Loucy (cell line): Measurements from ENCODE around the gene GSK3B.

Experiments used
- EZH2phosphoT487 ChIP-seq: fragments of 200-600 bp; IDR thresholded peaks from 2 replicates; pipeline ENCODE4 v1.6.1; 2018; ENCODE audit warnings: antibody characterized with exemption, mild to moderate bottlenecking, moderate library complexity, borderline replicate concordance
- TF ChIP-seq, protein P1 (sequence below): fragments of 200-600 bp; sonication (generic); conservative IDR thresholded peaks from 2 replicates; pipeline ENCODE4 v1.5.1; 2014; ENCODE audit warnings: mild to moderate bottlenecking, antibody characterized with exemption, low read length

GRCh38 chr3:120047686-120048085, 46.6 kb downstream of the GSK3B start:
- TF ChIP-seq, protein P1, sequence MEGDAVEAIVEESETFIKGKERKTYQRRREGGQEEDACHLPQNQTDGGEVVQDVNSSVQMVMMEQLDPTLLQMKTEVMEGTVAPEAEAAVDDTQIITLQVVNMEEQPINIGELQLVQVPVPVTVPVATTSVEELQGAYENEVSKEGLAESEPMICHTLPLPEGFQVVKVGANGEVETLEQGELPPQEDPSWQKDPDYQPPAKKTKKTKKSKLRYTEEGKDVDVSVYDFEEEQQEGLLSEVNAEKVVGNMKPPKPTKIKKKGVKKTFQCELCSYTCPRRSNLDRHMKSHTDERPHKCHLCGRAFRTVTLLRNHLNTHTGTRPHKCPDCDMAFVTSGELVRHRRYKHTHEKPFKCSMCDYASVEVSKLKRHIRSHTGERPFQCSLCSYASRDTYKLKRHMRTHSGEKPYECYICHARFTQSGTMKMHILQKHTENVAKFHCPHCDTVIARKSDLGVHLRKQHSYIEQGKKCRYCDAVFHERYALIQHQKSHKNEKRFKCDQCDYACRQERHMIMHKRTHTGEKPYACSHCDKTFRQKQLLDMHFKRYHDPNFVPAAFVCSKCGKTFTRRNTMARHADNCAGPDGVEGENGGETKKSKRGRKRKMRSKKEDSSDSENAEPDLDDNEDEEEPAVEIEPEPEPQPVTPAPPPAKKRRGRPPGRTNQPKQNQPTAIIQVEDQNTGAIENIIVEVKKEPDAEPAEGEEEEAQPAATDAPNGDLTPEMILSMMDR = no peak
- no peak for TF ChIP-seq EZH2phosphoT487
